SU-DHL-6 (cell line): ENCODE measurements around the gene NXPH1.

ENCODE experiments used
- H2AFZ ChIP-seq: fragments of 200-600 bp; sonication (generic); 2 replicates; pipeline ENCODE4 v1.6.1; 2014; ENCODE audit warnings: low read depth, mild to moderate bottlenecking, moderate library complexity, mixed read lengths, antibody characterized with exemption, low read length; ENCODE audit not compliant: severe bottlenecking
- H3F3A ChIP-seq: fragments of 200-600 bp; shearing (Covaris generic); 2 replicates; pipeline ENCODE4 v1.6.0; 2016; ENCODE audit warnings: antibody characterized with exemption, mild to moderate bottlenecking; ENCODE audit not compliant: insufficient read depth
- H3K27ac ChIP-seq: fragments of 200-600 bp; sonication (generic); 2 replicates; pipeline ENCODE4 v1.5.1; 2016; ENCODE audit warnings: low read depth, mild to moderate bottlenecking, low read length, moderate library complexity, mixed read lengths
- H3K27me3 ChIP-seq: fragments of 200-600 bp; sonication (generic), shearing (Covaris generic); 2 replicates; pipeline ENCODE4 v1.6.0; 2014; ENCODE audit warnings: mild to moderate bottlenecking, low read length
- H3K36me3 ChIP-seq: fragments of 200-600 bp; sonication (generic); 2 replicates; pipeline ENCODE4 v1.6.1; 2014; ENCODE audit warnings: mild to moderate bottlenecking, low read length, mixed read lengths
- H3K4me2 ChIP-seq: fragments of 300-600, 200-600 bp; shearing (Covaris generic), sonication (generic); 2 replicates; pipeline ENCODE4 v1.6.0; 2014; ENCODE audit warnings: low read length, low read depth, mild to moderate bottlenecking; ENCODE audit not compliant: poor library complexity, severe bottlenecking
- H3K4me3 ChIP-seq: fragments of 200-600 bp; sonication (generic); 2 replicates; pipeline ENCODE4 v1.5.1; 2014; ENCODE audit warnings: antibody characterized with exemption, low read length, mild to moderate bottlenecking, mixed read lengths; ENCODE audit not compliant: insufficient read depth, poor library complexity, severe bottlenecking
- H3K79me2 ChIP-seq: fragments of 200-600 bp; sonication (generic); 2 replicates; pipeline ENCODE4 v1.6.1; 2014; ENCODE audit warnings: mild to moderate bottlenecking, low read length, moderate library complexity; ENCODE audit not compliant: insufficient read depth
- H3K9ac ChIP-seq: fragments of 200-600 bp; sonication (generic); 2 replicates; pipeline ENCODE4 v1.7.0; 2014; ENCODE audit warnings: mild to moderate bottlenecking, low read length
- H3K9me2 ChIP-seq: fragments of 200-600 bp; sonication (generic); replicated peaks from 2 replicates; pipeline ENCODE4 v1.6.1; 2014; ENCODE audit warnings: low read length; ENCODE audit not compliant: insufficient read depth
- H3K9me3 ChIP-seq: fragments of 200-600 bp; sonication (generic); 2 replicates; pipeline ENCODE4 v1.6.1; 2014; ENCODE audit warnings: low read length, mixed read lengths; ENCODE audit not compliant: insufficient read depth
- H4K20me1 ChIP-seq: fragments of 200-600 bp; sonication (generic); 2 replicates; pipeline ENCODE4 v1.6.1; 2014; ENCODE audit warnings: low read depth, mild to moderate bottlenecking, antibody characterized with exemption, low read length, moderate library complexity, mixed read lengths
- EZH2phosphoT487 ChIP-seq: fragments of 200-600 bp; sonication (generic), shearing (Covaris generic); conservative IDR thresholded peaks from 2 replicates; pipeline ENCODE4 v1.6.1; 2018; ENCODE audit warnings: mild to moderate bottlenecking, antibody characterized with exemption, low read length, moderate library complexity, mixed read lengths
- TF ChIP-seq, protein P1 (sequence below): fragments of 200-600 bp; sonication (generic); IDR thresholded peaks from one replicate; pipeline ENCODE4 v1.5.1; 2017; ENCODE audit warnings: antibody characterized with exemption, mild to moderate bottlenecking, low read length, moderate library complexity; ENCODE audit not compliant: insufficient read depth, poor library complexity, severe bottlenecking

Gene NXPH1

DNA sequence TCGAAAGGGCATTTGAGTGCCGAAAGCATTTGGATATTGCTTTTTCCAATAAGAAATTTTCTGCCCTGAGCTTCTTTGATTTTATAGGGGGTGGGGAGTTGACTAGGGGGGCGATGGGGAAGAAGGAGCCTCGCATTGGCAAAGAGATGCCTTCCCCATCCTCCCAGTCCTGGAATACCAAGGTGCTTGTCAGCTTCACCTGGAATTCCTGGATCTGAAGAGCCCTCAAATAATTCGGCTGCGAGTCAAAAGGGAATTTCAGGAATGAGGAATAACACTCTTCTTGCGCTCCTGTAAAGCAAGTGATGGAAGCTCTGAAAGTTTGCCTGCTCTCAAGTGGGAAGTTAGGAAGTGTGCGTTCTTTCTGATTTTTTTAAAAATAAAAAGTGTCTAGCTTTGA, 7.3 kb downstream of the NXPH1 start:
- Histone ChIP-seq H3K27me3 (no peaks in the 10 kb centered on the region), H4K20me1 (no peaks in the 10 kb centered on the region), H3K9ac (no peak overlapping the region), H3F3A (no peaks in the 10 kb centered on the region), H3K4me2 (no peak overlapping the region), H3K36me3 (no peaks in the 10 kb centered on the region), H3K27ac (no peak overlapping the region), H3K9me2 (no peaks in the 10 kb centered on the region), H3K4me3 (no peak overlapping the region), H3K9me3 (no peaks in the 10 kb centered on the region), H3K79me2 (no peaks in the 10 kb centered on the region), H2AFZ (no peak overlapping the region)
- TF ChIP-seq EZH2phosphoT487, result no peak
- TF ChIP-seq, protein P1, sequence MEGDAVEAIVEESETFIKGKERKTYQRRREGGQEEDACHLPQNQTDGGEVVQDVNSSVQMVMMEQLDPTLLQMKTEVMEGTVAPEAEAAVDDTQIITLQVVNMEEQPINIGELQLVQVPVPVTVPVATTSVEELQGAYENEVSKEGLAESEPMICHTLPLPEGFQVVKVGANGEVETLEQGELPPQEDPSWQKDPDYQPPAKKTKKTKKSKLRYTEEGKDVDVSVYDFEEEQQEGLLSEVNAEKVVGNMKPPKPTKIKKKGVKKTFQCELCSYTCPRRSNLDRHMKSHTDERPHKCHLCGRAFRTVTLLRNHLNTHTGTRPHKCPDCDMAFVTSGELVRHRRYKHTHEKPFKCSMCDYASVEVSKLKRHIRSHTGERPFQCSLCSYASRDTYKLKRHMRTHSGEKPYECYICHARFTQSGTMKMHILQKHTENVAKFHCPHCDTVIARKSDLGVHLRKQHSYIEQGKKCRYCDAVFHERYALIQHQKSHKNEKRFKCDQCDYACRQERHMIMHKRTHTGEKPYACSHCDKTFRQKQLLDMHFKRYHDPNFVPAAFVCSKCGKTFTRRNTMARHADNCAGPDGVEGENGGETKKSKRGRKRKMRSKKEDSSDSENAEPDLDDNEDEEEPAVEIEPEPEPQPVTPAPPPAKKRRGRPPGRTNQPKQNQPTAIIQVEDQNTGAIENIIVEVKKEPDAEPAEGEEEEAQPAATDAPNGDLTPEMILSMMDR, result no peak

DNA sequence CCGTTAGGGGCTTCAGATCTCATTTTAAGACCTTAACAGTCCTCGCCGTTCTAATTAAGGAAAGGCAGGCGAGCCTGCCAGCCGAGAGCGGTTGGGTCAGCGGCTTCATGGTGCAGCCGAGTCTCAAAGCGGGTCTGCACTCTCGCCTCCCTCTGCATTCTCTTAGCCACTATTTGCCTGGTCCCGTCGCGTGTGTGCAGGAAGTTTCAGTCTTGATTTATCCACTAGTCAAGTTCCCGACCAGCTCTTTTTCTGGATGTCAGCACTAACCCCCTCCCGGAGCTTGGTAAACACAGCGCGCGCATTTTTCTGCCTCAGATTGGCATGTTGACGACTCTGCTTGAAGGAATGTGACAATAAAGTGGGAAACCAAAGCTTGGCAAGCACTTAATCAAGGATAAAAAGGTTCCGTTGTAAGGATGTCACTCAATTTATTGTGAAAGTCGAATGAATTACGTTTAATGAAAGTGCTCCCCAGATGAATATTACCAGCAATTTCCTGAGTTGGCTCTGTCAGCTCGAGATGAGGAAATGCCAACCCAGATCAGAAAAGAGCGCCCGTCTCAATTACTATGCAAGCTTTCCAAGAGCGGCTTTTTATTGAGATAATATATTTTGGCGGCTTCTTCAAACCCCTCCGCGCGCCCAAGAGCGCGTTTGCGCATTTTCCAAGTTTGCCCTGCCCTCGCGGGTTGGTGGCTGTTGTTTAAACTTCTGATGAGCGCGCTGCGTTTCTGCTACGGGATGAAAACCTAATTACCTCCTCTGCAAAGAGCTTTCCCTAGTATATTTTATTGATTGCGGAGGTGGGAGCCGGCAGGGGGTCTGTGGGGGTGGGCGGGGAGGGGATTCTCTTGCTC, 7.9 kb downstream of the NXPH1 start:
- TF ChIP-seq EZH2phosphoT487, result no peak
- TF ChIP-seq, protein P1, result no peak
- no peaks in the 10 kb centered on the region for H3K9me2 ChIP-seq
- no peaks in the 10 kb centered on the region for H3K36me3 ChIP-seq
- no peaks in the 10 kb centered on the region for H3K9me3 ChIP-seq
- H3K27ac ChIP-seq, result no peak overlapping the region
- no peak overlapping the region for H3K4me2 ChIP-seq
- H3K9ac ChIP-seq, result no peak overlapping the region
- H3K27me3 ChIP-seq, result no peaks in the 10 kb centered on the region
- no peaks in the 10 kb centered on the region for H4K20me1 ChIP-seq
- H2AFZ ChIP-seq, result no peak overlapping the region
- H3K4me3 ChIP-seq, result no peak overlapping the region
- no peaks in the 10 kb centered on the region for H3F3A ChIP-seq
- no peaks in the 10 kb centered on the region for H3K79me2 ChIP-seq

DNA sequence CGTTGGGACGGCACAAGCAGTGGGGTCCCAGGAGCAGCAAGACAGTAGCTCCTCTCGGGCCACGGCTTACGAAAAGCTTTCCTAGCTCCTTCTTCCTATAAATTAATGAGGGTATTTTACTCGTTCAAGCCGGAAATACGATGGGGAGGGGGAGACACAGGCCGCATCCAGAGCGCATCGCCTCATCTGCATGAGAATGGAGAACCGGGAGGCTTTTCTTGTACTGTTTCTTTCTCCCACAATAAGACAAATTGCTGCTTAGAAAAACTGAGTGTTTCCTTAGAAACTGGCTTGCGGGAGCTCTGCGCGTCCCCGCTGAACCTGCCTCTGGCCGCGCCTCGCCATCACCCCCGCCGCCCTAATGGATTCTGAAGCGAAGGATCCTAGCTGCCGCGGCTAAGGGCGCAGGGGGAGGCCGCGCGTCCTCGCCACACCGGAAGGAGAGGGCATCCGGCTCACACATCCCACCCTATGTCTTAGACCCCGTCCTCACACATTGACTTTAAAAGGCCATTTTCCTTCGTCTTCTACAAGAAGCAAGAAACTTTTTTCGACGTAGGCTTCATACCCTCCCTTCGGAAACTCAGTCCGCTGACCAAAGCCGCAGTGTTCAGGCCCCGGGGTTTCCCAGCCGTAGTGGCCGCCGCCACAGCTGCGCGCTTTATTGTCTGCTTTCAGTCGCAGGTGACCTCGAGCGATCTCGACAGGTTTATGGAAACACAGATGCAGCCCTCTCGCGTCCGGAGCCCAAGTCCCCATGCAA, 8.8 kb downstream of the NXPH1 start:
- Histone ChIP-seq H3K9ac (no peak overlapping the region), H3F3A (no peaks in the 10 kb centered on the region), H3K36me3 (no peaks in the 10 kb centered on the region), H3K79me2 (no peaks in the 10 kb centered on the region), H3K4me2 (no peak overlapping the region), H4K20me1 (no peaks in the 10 kb centered on the region), H2AFZ (no peak overlapping the region), H3K27me3 (no peaks in the 10 kb centered on the region), H3K9me2 (no peaks in the 10 kb centered on the region), H3K27ac (no peak overlapping the region), H3K4me3 (no peak overlapping the region), H3K9me3 (no peaks in the 10 kb centered on the region)
- TF ChIP-seq, protein P1, result no peak
- no peak for TF ChIP-seq EZH2phosphoT487
